Tongue (tissue), 2 donors: ENCODE measurements around the gene DHRS11. TPM values are rescaled to one million over a fixed set of nuclear protein-coding genes. Genes with fewer than 3 reads are reported as not detected.
"Not testable (repeated sequence)": the region's sequence is repeated elsewhere in the genome, so short reads cannot be mapped to it uniquely, and the experiment has no call there.

Experiments used
- DNase-seq: peaks from one replicate; pipeline ENCODE4 v3.0.0-alpha.2; 2015
- total RNA-seq: library from RNA; depleted of rRNA; stranded (reverse); fragments of >200 nt; gene quantifications from one replicate; pipeline ENCODE4 v1.2.3, GENCODE V29; 2014

The DHRS11 gene
- total RNA-seq, 1 donor from 2014 or later, result 7.5 TPM

GRCh38 chr17:36594626-36595401 lies 3.1 kb downstream of the DHRS11 start:
- DNase-seq, result no peak

GRCh38 chr17:36597226-36597625 lies 5.5 kb downstream of the DHRS11 start:
- DNase-seq, result no peak

GRCh38 chr17:36597866-36598777 lies 6.4 kb downstream of the DHRS11 start:
- no peak for DNase-seq

GRCh38 chr17:36598951-36599401 lies 7.3 kb downstream of the DHRS11 start:
- no peak for DNase-seq

DNA sequence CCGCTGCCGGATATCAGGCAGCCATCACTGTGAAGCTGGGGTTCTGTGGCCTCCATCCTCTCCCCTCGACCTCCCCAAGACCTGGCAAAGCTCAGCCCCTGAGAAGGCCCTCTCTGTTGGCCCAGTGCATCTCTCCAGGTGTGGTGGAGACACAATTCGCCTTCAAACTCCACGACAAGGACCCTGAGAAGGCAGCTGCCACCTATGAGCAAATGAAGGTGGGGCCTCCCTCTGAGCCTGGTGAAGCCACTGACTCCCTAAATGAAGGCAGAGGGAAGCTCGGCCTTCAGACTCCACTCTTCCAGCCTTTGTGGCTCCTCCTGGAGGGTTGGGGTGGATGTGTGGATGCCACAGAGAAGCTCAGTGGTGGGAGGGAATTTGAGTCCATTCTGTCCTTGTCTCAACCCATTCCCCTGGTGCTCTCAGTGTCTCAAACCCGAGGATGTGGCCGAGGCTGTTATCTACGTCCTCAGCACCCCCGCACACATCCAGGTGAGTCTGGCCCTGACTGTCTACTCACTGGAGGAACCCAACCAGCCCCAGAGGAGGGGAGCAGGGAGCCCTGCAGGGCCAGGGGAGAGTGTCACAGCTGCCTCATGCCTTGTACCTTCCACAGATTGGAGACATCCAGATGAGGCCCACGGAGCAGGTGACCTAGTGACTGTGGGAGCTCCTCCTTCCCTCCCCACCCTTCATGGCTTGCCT lies 8.0 kb downstream of the DHRS11 start:
- DNase-seq, result no peak

DNA sequence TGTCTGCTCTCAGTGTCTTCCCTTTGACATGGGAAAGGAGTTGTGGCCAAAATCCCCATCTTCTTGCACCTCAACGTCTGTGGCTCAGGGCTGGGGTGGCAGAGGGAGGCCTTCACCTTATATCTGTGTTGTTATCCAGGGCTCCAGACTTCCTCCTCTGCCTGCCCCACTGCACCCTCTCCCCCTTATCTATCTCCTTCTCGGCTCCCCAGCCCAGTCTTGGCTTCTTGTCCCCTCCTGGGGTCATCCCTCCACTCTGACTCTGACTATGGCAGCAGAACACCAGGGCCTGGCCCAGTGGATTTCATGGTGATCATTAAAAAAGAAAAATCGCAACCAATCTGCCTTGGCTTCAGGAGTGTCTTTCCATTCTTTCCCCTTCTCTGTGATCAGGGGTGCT lies 8.8 kb downstream of the DHRS11 start:
- no peak for DNase-seq

GRCh38 chr17:36600936-36601302 lies 9.2 kb downstream of the DHRS11 start:
- DNase-seq, result no peak

- peak; percentile 96 for DNase-seq
Measured at GRCh38 chr17:36601303-36602029, 9.8 kb downstream of the DHRS11 start, which contains the start of gene MRM1. Gene MRM1, plus strand, starts transcription at chr17:36601583. Its CDS starts 228 bp downstream, at chr17:36601811.

DNA sequence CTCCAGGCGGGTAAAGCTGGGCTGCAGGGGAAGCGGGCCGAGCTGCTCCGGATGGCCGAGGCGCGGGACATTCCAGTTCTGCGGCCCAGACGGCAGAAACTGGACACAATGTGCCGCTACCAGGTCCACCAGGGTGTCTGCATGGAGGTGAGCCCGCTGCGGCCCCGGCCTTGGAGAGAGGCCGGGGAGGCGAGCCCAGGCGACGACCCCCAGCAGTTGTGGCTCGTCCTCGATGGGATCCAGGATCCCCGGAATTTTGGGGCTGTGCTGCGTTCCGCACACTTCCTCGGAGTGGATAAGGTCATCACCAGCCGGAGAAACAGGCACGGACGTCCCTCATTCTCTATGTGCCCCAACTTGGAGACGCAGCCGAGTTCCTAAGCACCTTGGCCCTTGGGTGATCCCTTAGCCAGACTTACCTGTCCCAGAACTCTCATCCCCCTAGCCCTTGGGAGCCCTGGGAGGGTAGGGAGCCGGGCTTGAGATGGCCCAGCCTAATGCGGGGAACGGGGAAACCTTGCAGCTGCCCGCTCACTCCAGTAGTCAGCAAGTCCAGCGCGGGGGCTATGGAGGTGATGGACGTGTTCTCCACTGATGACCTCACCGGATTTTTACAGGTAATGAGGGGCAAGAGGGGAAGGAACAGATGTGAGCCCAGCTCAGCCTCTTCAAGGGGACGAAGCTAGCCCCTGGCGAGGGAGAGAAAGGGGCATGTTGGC lies 10.5 kb downstream of the DHRS11 start:
- DNase-seq, result peak; percentile 13

- peak; percentile 74 for DNase-seq
Measured at GRCh38 chr17:36602924-36603384, 11.3 kb downstream of the DHRS11 start.

- not testable (repeated sequence) for DNase-seq
Measured at GRCh38 chr17:36605028-36605427, 13.3 kb downstream of the DHRS11 start.

GRCh38 chr17:36608280-36608679 lies 16.6 kb downstream of the DHRS11 start:
- no peak for DNase-seq

- peak; percentile 77 for DNase-seq
Measured at GRCh38 chr17:36608794-36609497, 17.3 kb downstream of the DHRS11 start.

DNA sequence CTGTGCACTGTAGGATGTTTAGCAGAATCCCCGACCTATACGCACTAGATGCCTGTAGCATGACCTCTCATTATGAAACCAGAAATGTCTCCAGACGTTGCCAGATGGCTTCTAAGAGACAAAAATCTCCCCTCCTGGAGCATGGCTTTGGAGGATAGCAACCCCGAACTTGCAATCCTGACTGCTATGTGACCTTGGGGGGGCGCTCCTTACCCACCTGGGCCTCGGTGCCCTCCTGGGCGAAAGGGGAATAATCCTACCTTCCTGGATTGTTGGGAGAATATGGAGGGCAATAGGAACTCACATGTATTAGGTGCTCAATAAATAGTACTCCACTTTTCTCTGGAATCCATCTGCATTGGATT lies 17.8 kb downstream of the DHRS11 start:
- no peak for DNase-seq

DNA sequence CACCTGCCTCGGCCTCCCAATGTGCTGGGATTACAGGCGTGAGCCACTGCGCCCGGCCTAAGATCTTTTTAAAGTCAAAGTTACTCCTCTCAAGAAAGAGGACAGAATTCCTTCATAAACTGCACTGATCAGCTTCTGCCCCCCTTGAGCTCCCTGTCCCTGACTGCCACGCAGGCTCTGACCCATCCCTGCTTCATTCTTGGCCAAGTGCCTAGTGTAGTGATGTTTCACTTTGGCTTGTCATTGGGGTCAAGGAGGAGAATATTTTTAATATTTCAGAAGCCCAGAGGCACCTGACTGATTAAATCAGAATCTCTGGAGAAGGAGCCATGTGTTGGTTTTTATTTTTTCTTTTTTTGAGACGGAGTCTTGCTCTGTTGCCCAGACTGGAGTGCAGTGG lies 18.8 kb downstream of the DHRS11 start:
- no peak for DNase-seq

- no peak for DNase-seq
Measured at GRCh38 chr17:36611345-36612072, 19.8 kb downstream of the DHRS11 start.

DNA sequence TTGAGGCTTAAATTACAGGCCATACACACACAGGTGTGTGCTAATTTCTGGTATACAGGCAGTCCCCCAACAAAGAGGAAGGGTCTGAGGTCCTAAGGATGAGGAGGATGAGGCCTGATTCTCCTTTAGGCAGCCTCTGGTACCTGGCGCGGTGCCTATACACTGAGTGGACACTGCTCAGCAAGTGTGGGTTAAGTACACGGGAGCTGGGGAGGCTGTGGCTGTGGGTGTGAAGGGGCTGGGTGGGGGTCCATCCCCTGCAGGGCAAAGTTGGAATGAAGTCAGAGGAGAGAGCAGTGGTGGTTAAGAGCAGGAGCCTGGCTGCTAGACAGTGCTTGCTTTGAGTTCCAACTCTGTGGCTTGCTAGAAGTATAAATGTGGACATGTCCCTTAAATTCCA lies 20.6 kb downstream of the DHRS11 start:
- no peak for DNase-seq

DNA sequence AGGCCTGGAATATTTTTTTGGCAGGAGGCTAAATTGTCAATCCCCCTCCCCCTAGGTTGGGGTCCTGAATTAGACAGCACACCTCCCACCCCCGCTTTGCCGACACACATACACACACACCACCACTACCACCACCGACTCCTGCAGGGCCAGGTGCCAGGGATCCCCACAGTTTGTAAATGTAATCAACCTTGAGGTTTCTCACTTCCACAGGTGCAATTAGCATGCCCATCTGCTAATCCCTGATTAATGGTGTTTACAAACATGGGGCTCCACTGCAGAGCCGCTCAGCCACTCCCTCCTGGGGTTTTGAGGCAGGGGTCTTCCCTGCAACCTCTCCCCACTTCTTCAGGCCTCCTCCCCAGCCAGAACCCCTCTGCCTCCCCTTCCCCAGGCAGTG lies 21.5 kb downstream of the DHRS11 start:
- no peak for DNase-seq

- DNase-seq, result no peak
Measured at GRCh38 chr17:36614081-36614480, 22.4 kb downstream of the DHRS11 start.

- peak; percentile 81 for DNase-seq
Measured at GRCh38 chr17:36614933-36615332, 23.3 kb downstream of the DHRS11 start.
